GM19372 (cell line): ENCODE data around the gene AUP1.

Source experiments
- ATAC-seq: cut with Tn5 transposase; IDR thresholded peaks from one replicate; pipeline ENCODE4 v1.9.1; 2021; ENCODE audit warnings: mild to moderate bottlenecking, low read depth, moderate library complexity; ENCODE audit not compliant: unreplicated experiment

The AUP1 gene

GRCh38 chr2:74558284-74559230 is 29.1 kb upstream of the AUP1 start:
- no peak for ATAC-seq

- ATAC-seq = no peak
Observed at GRCh38 chr2:74556831-74557370, 27.4 kb upstream of the AUP1 start.

- no peak for ATAC-seq
Observed at GRCh38 chr2:74556159-74556558, 26.7 kb upstream of the AUP1 start.

DNA sequence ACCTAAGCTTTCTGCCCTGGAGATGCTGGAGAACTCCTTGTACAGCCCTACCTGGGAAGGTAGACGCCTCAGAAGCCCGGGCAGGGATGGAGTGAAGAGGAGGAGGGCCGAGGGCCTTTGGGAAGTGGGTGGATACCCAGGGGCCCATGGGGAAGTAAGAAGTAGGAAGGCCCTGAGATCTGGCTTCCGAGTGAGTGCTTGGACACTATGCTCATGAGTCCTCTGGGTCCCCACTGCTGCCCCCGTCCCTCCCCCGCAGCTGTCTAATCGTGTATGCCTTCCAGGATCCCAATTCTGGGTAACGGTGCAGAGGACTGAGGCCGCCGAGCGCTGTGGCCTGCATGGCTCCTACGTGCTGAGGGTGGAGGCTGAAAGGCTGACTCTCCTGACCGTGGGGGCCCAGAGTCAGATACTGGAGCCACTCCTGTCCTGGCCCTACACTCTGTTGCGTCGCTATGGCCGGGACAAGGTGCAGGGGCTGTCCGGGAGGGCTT is 26.2 kb upstream of the AUP1 start:
- no peak for ATAC-seq

GRCh38 chr2:74554820-74555531 is 25.5 kb upstream of the AUP1 start:
- peak; percentile 61 for ATAC-seq

- peak; percentile 60 for ATAC-seq
Observed at GRCh38 chr2:74553892-74554819, 24.6 kb upstream of the AUP1 start, which contains the start of the genes DOK1 and LOXL3. DOK1 (plus strand) TSS chr2:74554720; CDS start chr2:74554755, 35 bp downstream. LOXL3 (minus strand) TSS chr2:74553942; CDS start chr2:74552634, 1,308 bp downstream.

GRCh38 chr2:74552914-74553811 is 23.7 kb upstream of the AUP1 start:
- no peak for ATAC-seq

DNA sequence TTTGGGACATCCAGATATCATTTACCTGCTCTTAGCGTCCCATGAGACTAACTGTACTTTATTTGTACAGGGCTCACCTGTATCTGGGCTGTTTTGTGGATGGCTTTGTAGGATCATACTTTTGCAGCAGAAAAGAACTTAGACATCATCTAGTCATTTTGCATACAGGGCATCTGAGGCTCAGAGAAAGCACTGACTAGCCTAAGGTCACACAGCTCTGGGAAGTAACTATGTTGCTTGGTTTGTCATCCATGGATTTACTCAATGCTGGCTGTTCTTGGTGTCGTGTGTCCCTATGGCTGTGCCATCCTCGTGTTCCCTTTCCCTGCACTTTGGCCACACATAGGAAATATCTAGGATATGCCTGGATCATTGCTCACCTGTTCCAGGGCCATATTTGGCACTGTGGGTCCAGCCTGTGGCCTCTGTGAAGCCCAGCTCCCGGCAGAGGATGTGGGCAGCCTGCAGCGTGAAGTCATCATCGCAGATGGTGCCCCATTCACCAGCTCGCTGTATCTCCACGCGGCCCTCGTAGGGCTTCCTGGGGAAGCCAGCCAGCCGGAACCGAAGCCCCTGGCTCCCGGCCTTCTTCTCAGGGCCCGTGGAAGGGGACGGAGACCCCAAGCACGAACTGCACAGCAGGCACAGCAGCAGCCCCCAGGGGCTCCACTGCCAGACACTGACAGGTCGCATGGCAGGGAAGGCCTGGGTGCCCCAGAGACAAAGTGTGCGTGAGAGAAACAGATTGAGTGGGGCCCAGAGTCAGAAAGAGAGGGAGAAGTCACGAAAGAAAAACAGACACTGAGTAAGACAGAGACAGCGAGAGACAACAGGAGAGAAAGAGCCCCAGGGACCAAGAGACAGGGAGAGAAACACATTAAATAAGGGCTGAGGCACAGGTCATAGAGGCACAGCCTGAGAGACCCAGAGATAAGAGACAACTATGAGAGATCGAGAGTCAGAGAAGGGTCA is 22.7 kb upstream of the AUP1 start:
- no peak for ATAC-seq

DNA sequence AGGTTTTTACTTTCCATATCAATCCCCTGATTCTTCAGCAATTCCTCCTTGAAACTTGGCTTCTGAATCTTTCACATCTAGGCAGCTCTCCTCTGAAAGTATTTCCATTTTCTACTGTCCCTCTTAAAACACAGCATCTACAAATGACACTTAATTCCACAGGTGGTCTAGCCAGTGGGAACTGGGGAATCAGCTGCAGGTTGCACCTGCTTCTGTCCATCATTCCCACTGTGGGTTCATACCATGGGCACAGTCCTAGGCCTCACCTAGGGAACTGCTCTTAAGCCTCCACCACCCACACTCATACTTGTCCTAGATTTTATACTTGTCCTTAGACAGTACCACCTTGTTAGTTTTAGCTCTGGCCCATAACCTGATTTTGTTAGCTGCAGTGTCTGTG is 22.0 kb upstream of the AUP1 start:
- ATAC-seq = no peak

GRCh38 chr2:74550231-74550630 is 20.7 kb upstream of the AUP1 start:
- no peak for ATAC-seq

DNA sequence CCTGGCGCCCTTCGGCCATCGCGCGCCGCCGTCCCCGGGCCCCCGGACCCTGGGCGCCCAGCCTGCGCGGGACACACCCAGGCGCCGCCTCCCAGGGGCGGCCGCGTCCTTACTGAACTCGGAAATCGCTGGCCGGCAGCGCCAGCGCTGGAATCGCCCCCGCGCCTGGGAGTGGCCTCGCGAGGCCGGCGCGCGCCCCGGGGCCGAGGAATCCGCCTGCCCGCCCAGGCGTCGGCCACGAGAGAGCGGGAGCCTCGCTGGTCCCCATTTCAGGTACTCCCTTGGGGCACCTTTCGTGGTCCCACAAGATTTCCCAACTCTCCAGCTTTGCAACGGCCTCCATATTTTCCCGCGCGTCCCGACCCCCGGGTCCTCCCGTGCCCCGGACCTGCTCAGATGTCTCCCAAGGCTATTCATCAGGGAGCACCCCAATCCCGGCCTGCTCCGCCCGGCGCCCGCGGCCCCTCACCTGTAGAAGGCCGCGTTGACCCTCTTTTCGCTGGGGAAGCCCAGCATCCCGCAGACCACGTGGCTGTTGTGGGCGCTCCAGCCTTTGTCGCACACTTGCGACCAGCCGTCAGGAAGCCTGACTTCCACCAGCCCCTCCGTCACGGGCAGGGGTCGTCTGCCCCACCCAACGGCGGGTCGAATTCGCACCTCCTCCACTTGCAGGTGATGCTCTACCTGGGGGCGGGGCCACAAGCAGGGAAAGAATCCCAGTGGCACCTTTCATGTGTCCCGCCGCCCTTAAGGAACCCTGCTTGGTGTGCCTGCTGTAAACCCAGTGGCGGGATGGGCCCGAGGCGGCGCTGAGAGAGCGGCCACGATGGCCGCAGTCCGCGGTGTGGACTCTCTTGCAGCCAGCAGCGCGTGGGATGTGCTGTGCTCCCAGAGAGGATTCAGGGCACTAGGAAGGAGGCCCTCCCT is 19.7 kb upstream of the AUP1 start:
- peak; percentile 57 for ATAC-seq

DNA sequence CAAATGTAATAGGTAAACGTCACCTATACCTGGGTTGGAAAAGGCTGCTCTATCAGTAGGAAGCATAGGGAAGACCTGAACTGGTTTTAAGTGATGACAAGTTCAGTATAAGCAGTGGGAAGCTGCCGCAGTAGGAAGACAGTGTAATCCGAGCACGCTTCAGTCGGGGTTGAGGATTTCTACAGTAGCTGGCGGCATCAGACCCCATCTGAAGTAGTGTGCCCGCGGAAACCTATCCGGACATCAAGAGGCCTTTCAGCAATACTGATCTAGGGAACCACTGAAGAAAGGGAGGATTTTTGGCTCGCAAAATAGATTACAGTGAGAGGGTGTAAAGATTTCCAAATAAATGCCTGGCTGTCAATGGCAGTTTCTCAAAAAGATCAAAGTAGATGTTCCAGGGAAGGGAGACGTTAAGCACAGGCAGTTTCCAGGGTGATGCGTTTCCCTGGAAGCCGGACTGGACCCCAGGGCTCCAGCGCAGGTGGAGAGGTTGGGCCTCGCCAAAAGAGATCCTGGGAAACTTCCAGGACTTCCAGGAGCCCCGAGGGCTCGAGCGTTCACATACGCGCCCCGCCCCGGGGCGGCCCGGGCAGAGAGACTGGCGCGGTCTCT is 18.9 kb upstream of the AUP1 start:
- ATAC-seq = no peak

GRCh38 chr2:74546004-74546403 is 16.5 kb upstream of the AUP1 start:
- no peak for ATAC-seq

DNA sequence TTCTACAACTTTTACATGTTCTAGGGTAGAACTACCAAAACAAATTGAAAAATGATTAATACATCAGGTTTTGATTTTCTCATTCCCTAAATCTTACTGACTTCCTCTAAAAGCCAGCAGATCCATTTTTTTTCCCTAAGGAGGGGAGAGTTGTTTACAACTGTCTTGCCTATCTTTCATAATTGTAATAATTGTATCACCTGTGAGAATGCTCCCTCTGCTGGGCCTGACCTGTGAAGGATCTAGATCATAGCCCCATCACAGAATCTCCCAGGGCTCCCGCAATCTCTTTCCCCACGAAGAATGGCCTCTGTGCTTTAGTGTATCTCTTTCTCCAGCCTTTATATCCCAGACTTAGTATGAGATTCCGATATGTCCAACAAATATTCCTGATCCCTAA is 15.1 kb upstream of the AUP1 start:
- no peak for ATAC-seq

DNA sequence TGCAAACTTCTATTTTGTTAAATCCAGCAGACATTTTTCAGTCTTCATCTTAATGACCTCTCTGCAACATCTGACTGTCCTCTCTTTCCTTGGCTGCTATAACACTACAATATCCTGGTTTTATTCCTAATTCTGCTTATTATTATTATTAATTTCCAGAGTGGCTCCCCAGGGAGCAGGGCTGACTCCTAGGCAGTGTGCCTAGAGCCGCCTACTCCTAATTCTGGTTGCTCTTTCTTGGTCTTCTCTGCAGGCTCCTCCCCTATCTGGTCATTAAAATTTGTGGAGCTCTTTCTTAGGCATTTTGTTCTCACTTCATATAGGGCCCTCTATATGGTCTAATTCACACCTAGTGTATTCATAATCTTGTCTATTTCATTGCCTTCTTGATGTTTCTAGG is 13.5 kb upstream of the AUP1 start:
- ATAC-seq = no peak

- ATAC-seq = no peak
Observed at GRCh38 chr2:74540291-74540690, 10.8 kb upstream of the AUP1 start.
